Mammary microvascular endothelial cell (primary cell): ENCODE measurements around the gene PHLDA1. TPM values are rescaled to one million over a fixed set of nuclear protein-coding genes. Genes with fewer than 3 reads are reported as not detected.

Experiments used
- total RNA-seq: library from RNA; depleted of rRNA; stranded (reverse); fragments of >200 nt; gene quantifications from 2 replicates; pipeline ENCODE4 v1.2.3, GENCODE V29; 2015

The PHLDA1 gene
- 29.4 and 30.2 TPM in 2 replicates for total RNA-seq

GRCh38 chr12:76031414-76032042 is at the start of gene PHLDA1:
Gene PHLDA1, minus strand, starts transcription at chr12:76031776.

Other genes with a start within 250 kb of the PHLDA1 start
- gene NAP1L1, start 52.9 kb upstream of the PHLDA1 start, total RNA-seq, result 308 and 396 TPM in 2 replicates